ENCODE measurements around the gene SGCD. TPM values are rescaled to one million over a fixed set of nuclear protein-coding genes. Genes with fewer than 3 reads are reported as not detected.

The SGCD gene
- total RNA-seq, 1 experiment from 2014 or later = not detected

GRCh38 chr5:156593546-156593945, 266.6 kb downstream of the SGCD start:
- ChIA-PET POLR2A (no interaction called here), CTCF (no interaction called here)
- H3K4me1 ChIP-seq (ENCODE audit: control insufficient read depth, insufficient read depth, low read length) = no peaks in the 10 kb centered on the region
- no peaks in the 10 kb centered on the region for H3K27me3 ChIP-seq (ENCODE audit: control insufficient read depth, insufficient read depth, low read length)
- no TSS peak for BruUV-seq (replicated peaks)
- no peak for TF ChIP-seq POLR2AphosphoS5 (IDR thresholded peaks at IDR 0.05; ENCODE audit: low read depth, low read length)
- TF ChIP-seq TCF7L2 (IDR thresholded peaks at IDR 0.05; ENCODE audit: low read depth, low read length) = no peak
- no peak for TF ChIP-seq CTCF (IDR thresholded peaks at IDR 0.05)
- TF ChIP-seq REST (IDR thresholded peaks at IDR 0.05; ENCODE audit: insufficient read depth in 1 of 2, low read depth in 2 of 2, low read length in 1 of 2) = no peak
- no peak for TF ChIP-seq SIN3A (IDR thresholded peaks at IDR 0.05; ENCODE audit: borderline replicate concordance, insufficient read depth, low read depth, low read length)
- no peaks in the 10 kb centered on the region for H3K36me3 ChIP-seq (ENCODE audit: control insufficient read depth, insufficient read depth, low read length)
- in situ Hi-C loops (cut with HindIII; ENCODE audit: low pct_unique_long_range_greater_than_20kb, low sequenced_read_pairs) (no loop called here), intact Hi-C loops (cut with micrococcal nuclease; ENCODE audit: unreplicated experiment) (no loop called here)
- H3K27ac ChIP-seq (ENCODE audit: low read length) = no peak overlapping the region
- H3K9me3 ChIP-seq (ENCODE audit: control insufficient read depth, insufficient read depth, low read depth, low read length) = no peaks in the 10 kb centered on the region
- ATAC-seq (no peak), DNase-seq (ENCODE audit: low read depth, low spot score) (no peak)
- H3K4me3 ChIP-seq (ENCODE audit: low read depth in 2 of 2, low read length in 2 of 2) = no peak overlapping the region

DNA sequence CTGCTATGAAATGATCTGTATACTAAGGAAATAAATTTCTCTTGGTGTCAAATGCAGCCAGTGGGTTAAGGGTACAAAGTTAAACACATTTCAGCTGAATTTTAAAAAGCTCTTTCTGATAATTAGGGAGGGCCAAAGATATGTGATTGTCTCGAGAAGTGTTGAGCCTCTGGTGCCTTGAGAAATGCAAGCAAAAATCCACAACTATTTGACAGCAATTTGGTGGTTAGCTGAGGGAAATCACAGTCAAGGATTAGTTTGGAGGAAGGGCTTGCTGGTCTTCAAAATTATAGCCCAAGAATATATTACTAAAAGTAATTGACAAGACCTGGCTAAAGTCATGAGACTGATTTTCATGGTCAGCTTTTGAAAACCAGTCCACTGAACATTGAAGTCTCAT, 267.4 kb downstream of the SGCD start:
- intact Hi-C loops (cut with micrococcal nuclease; ENCODE audit: unreplicated experiment) (no loop called here), in situ Hi-C loops (cut with HindIII; ENCODE audit: low pct_unique_long_range_greater_than_20kb, low sequenced_read_pairs) (no loop called here)
- DNase-seq (ENCODE audit: low read depth, low spot score) (no peak), ATAC-seq (no peak)
- Histone ChIP-seq H3K36me3 (ENCODE audit: control insufficient read depth, insufficient read depth, low read length) (no peaks in the 10 kb centered on the region), H3K4me1 (ENCODE audit: control insufficient read depth, insufficient read depth, low read length) (no peaks in the 10 kb centered on the region), H3K4me3 (ENCODE audit: low read depth in 2 of 2, low read length in 2 of 2) (no peak overlapping the region), H3K27ac (ENCODE audit: low read length) (no peak overlapping the region), H3K9me3 (ENCODE audit: control insufficient read depth, insufficient read depth, low read depth, low read length) (no peaks in the 10 kb centered on the region), H3K27me3 (ENCODE audit: control insufficient read depth, insufficient read depth, low read length) (no peaks in the 10 kb centered on the region)
- no TSS peak for BruUV-seq (replicated peaks)
- ChIA-PET CTCF (no interaction called here), POLR2A (no interaction called here)
- no peak for TF ChIP-seq SIN3A (IDR thresholded peaks at IDR 0.05; ENCODE audit: borderline replicate concordance, insufficient read depth, low read depth, low read length)
- no peak for TF ChIP-seq POLR2AphosphoS5 (IDR thresholded peaks at IDR 0.05; ENCODE audit: low read depth, low read length)
- TF ChIP-seq REST (IDR thresholded peaks at IDR 0.05; ENCODE audit: insufficient read depth in 1 of 2, low read depth in 2 of 2, low read length in 1 of 2) = no peak
- no peak for TF ChIP-seq CTCF (IDR thresholded peaks at IDR 0.05)
- TF ChIP-seq TCF7L2 (IDR thresholded peaks at IDR 0.05; ENCODE audit: low read depth, low read length) = no peak

Measured in Panc1 (cell line).